NCI-H2107 treated with DMSO at 0.1 percent for 48 hours (cell line): Measurements from ENCODE around the gene ADAD2.
"Not testable (repeated sequence)": the region's sequence is repeated elsewhere in the genome, so short reads cannot be mapped to it uniquely, and the experiment has no call there.

Experiments
- DNase-seq: peaks from one replicate; lab custom pipeline; 2025; ENCODE audit not compliant: unreplicated experiment; lab: John Stamatoyannopoulos, UW

The ADAD2 gene

DNA sequence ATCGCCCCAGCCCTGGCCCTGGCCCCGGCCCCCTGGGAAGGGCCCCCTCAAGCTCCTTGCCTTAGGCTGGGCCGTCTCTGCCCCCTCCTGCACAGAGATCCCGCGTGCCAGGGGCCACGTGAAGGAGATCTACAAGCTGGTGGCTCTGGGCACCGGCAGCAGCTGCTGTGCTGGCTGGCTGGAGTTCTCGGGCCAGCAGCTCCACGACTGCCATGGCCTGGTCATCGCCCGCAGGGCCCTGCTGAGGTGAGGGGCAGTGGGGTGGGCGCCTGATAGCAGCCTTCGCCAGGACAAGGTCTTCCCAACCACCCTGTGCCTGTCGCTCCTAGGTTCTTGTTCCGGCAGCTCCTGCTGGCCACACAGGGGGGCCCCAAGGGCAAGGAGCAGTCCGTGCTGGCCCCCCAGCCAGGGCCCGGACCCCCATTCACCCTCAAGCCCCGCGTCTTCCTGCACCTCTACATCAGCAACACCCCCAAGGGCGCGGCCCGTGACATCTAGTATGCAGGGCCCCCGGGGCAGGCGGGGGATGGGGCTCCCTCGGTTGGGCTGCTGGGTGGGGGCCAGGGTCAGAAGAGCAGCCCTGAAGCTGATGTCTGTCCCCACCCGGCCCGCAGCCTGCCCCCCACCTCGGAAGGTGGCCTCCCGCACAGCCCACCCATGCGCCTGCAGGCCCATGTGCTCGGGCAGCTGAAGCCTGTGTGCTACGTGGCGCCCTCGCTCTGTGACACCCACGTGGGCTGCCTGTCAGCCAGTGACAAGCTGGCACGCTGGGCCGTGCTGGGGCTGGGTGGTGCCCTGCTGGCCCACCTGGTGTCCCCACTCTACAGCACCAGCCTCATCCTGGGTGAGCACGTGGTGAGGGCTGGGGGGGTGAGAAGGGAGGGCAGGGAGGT is 4.5 kb downstream of the ADAD2 start:
- DNase-seq: no peak

DNA sequence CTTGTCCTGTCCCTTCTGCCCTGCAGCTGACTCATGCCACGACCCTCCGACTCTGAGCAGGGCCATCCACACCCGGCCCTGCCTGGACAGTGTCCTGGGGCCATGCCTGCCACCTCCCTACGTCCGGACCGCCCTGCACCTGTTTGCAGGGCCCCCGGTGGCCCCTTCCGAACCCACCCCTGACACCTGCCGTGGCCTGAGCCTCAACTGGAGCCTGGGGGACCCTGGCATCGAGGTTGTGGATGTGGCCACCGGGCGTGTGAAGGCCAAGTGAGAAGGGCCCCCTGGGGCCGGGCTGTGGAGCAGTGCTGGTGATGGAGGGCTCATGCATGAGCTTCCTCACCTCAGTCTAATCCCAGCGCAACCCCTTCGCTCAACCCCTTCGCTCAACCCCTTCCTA is 5.1 kb downstream of the ADAD2 start:
- no peak for DNase-seq

- no peak for DNase-seq
These were observed 5.9 kb downstream of the ADAD2 start for GRCh38 chr16:84196727-84197394.

DNA sequence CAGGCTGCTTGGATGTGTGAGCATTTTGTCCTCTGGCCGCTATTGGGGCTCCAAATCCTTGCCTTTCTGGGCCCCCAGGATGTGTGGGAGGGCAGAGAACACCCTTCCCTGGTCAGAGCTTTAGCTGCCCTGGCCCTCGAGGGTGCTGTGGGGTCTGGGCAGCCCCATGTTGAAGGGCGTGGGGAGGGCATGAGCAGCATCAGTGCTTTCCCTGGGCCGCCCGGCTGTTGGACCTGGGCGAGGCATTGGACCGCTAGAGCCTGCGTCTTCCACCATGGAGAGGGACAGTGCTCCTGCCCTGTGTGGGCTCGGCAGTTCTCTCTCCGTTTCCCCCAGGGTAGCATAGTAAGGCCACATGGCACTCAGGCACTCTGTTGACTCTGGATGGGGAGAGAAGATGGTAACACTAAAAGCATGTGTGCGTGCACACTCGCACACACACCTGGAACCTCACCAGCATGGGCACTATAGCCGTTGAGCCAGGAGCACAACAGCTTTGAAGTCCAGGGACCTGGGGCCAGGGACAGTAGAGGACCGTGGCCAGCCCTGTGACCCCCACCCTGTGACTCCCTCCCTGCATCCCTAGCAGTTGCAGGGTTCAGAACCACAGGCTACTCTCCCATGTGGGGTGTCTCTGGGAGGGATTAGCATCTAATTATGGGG is 6.6 kb downstream of the ADAD2 start:
- no peak for DNase-seq

- no peak for DNase-seq
These were observed 7.4 kb downstream of the ADAD2 start for GRCh38 chr16:84198401-84198800.

DNA sequence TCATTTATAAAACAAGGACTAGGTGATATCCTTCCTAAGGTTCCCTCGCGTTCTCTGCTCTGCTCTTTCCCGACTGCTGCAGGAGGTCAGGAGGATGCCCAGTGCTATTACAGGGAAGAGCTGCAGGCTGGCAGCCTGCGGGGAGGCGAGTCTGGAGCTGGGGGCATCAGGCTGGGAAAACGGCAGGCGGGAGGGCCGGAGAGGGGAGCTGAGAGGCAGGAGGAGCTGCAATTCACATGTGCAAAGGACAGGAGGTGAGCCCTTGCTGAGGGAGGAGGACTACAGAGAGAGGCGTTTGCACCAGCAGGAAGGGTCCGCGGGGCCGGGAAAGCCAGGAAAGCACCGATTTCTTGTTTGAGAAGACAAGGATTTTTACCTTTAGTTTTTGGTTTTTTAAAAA is 8.1 kb downstream of the ADAD2 start:
- no peak for DNase-seq

DNA sequence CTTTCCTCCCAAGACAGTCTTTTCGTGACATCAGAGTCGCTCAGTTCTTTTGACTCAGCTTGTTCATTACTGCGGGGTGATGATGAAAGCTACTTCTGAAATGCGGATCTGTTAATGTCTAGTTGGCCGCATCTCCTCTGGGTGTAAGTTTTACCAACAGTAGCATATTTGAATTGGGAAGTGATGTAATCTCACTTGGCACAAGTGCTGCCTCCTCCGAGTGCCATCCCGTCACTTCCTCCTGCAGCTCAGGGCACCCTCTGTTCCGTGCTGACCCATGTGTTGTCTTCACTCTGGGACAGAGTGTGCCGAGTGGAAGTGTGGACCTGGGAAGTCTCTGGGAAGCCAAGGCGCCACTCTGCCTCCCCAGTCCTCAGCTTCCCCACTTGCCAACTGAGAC is 8.9 kb downstream of the ADAD2 start:
- DNase-seq: no peak

DNA sequence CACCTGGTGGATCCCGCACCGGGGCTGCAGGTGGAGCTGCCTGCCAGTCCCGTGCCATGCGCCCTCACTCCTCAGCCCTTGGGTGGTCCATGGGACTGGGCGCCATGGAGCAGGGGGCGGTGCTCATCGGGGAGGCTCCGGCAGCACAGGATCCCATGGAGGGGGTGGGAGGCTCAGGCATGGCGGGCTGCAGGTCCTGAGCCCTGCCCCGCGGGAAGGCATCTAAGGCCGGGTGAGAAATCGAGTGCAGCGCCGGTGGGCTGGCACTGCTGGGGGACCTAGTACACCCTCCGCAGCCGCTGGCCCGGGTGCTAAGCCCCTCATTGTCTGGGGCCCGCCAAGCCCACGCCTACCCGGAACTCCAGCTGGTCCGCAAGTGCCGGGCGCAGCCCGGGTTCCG is 13.6 kb downstream of the ADAD2 start:
- not testable (repeated sequence) for DNase-seq

GRCh38 chr16:84205123-84205522 is 14.2 kb downstream of the ADAD2 start:
- DNase-seq: not testable (repeated sequence)

DNA sequence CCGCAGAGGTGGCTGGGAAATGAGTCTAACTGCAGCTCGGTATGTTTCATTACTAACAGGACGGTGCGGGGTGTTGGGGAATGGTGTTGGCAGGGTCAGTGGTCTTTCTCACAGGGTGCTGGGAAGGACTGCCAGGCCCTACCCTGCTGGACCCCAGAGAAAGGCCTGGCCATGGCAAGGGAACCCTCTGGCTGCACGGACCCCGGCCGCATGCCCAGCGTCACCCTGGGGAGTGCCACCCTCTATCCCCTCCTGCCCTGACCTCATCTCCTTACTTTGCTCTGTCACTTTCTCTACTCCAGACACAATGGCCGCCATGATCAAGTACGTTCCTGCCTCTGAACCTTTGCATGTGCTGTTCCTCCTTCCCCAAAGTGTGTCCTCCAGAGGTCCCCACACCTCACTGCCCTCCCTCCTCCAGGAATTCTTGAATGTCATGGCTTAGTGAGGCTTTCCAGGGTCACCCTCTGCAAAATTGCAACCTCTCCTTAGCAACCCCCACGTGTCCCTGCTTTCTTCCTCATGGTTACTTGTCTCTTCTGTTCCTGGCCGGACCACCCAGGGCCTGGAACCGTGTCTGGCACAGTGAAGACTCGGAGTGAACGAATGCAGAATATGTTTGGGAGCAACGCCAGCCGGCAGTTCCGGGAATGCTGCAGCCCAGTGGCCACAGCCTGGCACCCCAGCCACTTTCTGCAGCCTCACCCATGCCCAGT is 15.2 kb downstream of the ADAD2 start:
- DNase-seq: no peak

- DNase-seq: no peak
These were observed 16.3 kb downstream of the ADAD2 start for GRCh38 chr16:84207251-84207650.

- DNase-seq: no peak
These were observed 16.9 kb downstream of the ADAD2 start for GRCh38 chr16:84207879-84208278.

- DNase-seq: no peak
These were observed 19.0 kb downstream of the ADAD2 start for GRCh38 chr16:84209989-84210388.

DNA sequence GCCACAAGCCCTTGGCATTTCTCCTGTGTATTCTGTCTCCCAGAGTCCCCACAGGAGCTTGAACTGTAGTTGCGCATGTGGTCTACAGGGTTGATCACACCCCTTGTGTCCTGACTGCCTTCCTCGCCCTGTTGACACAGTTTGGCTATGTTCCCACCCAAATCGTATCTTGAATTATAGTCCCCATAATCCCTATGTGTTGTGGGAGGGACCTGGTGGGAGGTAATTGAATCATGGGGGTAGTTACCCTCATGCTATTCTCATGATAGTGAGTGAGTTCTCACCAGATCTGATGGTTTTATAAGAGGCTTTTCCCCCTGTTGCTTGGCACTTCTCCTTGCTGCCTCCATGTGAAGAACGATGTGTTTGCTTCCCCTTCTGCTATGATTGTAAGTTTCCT is 21.2 kb downstream of the ADAD2 start:
- no peak for DNase-seq

- no peak for DNase-seq
These were observed 21.7 kb downstream of the ADAD2 start for GRCh38 chr16:84212631-84213030.

DNA sequence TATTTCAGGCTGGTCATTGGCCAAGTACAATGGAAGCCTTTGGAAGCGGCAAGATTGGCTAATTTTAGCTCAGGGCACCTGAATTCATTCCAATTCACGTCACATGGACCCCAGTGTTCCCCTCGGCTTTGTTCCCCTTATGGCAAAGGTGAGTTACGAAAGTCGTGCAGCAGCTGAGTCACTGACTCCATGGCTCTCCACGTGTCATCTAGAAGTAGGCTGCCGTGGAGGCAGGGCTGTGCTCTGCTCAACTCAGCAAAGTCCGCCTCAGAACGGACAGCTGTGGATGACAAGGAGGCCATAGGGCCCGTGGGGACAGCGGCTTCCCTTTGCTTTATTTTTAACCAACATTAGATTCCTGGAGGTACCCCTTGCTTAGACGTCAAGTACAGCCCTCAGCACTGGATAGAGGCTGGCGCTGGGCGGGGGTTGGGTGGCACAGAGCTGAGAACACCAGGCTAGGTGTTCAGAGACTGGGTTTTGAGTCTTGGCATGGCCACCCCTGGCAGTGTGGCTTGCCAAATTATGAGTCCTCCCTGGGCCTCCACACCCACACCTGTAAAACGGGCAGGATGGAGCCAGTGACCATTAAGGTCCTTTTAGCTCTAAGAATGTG is 23.6 kb downstream of the ADAD2 start:
- no peak for DNase-seq

GRCh38 chr16:84215531-84215930 is 24.6 kb downstream of the ADAD2 start:
- no peak for DNase-seq

DNA sequence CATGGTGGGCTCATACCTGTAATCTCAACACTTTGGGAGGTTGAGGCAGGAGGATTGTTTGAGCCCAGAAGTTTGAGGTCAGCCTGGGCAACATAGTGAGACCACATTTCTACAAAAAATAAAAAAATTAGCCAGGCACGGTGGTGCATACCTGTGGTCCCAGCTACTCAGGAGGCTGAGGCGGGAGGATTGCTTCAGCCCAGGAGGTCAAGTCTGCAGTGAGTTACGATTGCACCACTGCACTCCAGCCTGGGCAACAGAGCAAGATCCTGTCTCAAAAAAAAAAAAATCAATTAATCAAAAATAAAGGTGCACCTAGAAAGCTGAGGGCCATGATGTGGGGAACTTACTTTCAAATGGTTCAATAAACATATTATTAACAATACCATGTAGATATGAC is 25.2 kb downstream of the ADAD2 start:
- not testable (repeated sequence) for DNase-seq

- no peak for DNase-seq
These were observed 27.3 kb downstream of the ADAD2 start for GRCh38 chr16:84218176-84218823.

- no peak for DNase-seq
These were observed 28.0 kb downstream of the ADAD2 start for GRCh38 chr16:84218956-84219355.
